T1000 (cell line): Measurements from ENCODE around the gene ZFP36L2.

Experiments used
- DNase-seq: peaks from one replicate; lab custom pipeline; 2025; ENCODE audit warnings: mixed read lengths; lab: John Stamatoyannopoulos, UW

Gene ZFP36L2

DNA sequence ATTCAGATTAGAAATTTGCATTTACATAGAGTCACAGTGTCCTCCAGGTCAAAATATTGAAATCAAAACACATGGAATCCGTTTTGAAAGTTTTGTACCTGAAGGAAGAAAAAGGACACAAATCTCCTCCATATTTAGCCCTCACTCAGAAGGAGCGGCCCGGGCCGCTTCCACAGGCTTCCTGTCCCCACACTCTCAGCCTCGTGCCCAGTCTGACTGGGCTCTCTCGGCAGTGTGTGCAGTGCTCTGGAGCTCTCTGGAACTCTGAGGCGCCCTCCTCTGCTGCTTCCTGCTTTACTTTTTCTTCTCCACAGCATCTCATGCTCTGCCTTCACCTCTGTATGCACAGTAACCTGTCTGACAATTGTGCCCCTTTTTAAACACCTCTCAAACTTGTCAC, 22.2 kb upstream of the ZFP36L2 start:
- no peak for DNase-seq

DNA sequence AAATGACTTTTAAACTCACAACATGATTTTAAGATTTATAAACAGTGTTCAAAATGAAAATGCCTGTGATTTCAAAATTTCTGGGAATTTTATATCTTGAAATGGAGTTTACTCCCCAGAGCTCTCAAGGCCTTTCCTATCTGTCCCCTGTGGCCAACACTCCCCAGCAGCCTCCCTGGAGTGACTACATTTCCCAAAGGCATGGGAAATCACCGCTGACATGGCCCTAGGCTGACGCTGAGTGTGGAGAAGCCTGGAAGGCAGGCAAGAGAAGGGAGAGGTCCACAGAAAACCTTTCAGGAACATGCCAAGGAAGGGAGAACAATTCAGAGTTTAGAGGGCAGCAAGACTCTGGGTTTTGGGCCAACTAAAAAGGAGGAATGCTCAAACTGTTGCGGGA, 20.2 kb upstream of the ZFP36L2 start:
- DNase-seq: no peak

DNA sequence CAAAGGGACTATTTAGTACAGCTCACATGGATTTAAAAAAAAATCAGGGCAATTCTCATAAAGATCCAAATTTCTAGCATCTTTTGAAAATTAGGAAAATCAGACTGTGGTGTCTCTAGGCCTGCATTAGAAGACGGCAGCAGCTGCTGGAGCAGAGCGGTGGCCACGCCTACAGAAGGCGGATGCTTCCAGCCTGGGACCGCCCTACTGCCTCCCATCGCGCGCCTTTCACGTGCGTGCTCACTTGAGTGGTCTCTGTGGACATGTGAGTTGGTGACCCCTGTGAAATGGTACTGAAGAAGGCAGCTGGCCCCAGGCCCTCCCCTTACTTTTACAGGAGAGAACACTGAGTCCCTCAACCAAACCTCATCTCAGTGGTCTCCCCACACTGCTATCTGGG, 15.2 kb upstream of the ZFP36L2 start:
- DNase-seq: no peak

DNA sequence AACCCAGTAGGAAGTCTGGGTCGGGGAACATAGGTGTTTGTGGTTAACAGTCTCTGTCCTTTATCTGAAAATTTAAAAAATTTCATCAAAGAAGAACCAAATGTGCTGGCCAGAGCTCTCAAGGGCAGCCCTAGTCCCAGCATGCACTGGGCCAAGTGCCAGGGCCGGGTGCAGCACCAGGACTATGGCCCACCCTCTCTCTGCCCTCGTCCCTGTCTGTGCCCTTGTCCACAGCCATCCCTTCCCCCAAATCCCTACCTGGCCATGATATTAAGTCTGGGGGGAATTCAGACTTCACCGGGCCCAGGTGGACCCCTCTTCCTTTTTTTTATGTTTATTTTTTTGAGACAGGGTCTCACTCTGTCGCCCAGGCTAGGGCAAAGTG, 14.4 kb upstream of the ZFP36L2 start:
- no peak for DNase-seq

DNA sequence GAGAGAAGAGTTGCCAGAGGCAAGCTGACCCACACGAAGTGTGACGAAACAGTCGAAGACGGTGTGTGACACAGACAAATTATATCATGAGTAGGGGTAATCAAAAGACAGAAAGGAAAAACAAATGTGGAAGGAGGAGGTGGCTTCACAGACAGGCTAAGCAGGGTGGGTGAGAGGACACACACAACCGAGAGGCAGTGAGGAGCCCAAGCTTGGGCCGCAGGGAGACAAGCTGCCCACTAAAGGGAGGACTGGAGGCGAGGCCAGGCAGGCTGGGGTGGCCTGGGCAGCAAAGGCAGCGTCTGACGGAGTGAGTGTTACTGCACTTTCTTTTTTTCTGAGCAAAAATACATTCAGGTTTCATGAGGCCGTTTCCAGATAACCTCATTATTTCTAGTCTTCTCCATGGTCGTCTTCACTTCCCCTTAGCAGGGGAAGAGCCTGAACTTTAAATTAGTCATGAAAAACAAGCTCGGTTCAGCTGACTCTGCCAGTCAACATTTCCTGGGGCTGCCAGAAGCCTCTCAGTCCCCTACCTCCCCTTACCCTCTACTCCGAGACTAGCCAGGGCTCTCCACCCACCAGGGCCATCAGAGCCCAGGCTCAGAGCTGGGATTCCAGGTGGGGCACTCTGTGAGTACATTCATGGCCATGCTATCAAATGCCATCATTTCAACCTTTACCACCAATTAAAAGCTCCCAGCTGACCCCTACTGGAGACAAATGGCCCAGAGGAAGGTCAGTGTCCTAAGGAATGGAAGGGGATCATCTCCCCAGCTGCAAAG, 13.8 kb upstream of the ZFP36L2 start:
- DNase-seq: no peak

DNA sequence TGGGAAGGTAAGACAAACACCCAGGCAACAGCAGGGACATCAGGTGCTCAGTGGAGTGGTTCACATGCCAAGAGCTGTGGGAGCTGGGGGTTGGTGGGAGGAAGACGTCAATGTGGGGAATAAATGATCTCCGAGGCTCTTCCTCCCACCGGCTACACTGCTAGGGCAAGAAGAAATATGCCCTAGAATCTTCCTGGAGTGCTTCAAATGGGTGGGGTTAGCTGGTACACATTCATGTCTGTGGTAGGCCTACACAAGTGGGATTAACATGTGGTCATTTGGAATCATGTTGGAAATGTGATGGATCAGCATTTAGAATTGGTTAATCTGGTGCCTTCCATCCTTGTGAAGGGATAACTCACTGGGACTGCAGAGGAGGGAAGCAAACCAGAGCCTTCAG, 12.4 kb upstream of the ZFP36L2 start:
- DNase-seq: no peak

DNA sequence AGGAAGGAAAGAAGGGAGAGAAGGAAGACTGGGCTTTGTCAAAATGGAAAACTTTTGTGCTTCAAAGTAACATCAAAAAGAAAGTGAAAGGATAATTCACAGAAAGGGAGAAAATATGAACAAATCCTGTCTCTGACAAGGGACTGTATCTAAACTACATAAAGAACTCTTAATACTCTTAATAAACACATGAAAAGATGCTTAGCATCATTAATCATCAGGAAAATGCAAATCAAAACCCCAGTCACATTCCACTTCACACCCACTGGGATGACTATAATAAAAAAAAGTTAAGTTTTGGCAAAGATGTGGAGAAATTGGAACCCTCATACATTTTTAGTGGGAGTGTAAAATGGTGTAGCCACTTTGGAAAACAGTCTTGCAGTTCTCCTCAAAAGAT, 11.8 kb upstream of the ZFP36L2 start:
- DNase-seq: no peak

DNA sequence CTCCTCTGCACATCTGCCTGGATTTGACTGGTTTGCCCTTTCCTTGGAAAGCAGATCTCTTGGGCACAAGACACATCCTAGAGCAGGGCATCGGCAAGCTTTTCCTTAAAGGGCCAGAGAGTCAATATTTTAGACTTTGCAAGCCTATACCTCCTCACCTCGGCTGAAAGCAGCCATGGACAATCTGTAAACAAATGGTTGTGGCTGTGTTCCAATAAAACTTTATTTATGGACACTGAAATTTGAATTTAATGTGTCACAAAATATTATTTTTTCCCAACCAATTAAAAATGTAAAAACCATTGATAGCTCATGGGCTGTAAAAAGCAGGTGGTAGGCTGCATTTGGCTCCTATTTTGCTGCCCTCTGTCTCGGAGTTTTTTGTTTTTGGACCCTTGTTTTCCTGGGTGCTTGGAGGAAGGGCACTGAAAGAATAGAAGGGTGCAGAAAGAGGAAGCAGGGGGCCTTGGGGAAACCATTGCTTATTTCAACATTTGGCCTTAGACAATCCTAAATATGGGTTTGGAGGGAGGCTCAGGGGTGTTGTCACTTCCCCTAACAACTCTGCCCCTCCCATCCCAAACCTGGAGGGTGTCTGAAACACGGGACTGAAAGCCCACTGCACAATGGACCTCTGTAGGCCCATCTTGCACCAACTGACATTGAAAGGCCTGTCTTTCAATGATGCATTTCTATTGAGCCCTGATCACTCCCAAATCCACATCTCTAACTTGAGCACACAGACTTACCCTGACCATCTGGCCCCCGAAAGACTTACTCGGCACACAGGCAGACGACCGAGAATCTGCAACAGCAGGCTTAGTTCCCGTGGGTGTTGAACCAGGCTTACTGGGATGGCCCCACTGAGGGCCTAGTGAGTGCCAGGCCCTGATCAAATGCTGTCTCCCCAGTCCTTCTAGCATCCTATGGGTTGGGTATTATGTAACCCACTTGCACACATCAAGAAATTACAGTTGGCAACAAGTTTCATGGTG, 7.1 kb upstream of the ZFP36L2 start:
- no peak for DNase-seq

DNA sequence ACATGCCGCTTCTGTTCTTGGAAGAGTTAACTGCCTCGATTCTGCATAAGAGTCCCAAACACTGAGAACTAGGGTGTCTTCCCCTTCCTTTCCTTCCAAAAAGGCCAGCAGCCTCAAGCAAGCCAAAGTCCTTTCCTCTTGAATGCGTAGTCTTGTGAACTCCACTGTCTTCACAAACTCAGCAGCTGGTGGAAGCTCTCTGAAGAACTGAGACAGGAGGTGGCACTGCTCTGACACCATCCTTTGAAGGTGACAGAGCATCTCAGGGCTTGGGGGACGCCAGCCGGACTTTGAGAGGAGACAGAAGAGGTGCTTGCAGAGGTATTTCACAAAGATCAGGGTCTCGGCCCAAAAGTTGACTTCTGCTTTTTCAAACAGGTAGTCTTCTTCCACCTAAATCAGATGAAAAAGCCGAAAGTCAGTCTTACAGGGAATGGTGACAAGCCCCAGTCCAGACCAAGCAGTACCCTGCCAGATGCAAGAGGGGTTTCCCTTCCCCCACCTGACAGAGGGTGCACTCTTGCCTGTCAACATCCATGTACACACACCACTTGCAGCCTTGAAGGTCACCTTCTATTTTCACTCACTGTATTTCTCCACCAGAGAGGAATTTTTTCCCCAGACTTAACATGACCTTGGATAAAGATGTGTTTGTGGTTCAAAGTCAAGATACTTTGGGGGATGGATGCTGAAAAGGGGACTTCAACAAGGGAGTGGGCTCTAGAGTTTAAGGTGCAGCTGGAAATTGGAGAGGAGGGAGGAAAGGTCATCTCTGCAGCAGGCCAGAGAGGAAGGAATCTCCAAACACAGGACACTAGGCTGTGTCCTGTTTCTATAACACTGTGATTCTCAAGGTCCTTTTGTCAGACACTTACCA, 4.8 kb upstream of the ZFP36L2 start:
- no peak for DNase-seq

DNA sequence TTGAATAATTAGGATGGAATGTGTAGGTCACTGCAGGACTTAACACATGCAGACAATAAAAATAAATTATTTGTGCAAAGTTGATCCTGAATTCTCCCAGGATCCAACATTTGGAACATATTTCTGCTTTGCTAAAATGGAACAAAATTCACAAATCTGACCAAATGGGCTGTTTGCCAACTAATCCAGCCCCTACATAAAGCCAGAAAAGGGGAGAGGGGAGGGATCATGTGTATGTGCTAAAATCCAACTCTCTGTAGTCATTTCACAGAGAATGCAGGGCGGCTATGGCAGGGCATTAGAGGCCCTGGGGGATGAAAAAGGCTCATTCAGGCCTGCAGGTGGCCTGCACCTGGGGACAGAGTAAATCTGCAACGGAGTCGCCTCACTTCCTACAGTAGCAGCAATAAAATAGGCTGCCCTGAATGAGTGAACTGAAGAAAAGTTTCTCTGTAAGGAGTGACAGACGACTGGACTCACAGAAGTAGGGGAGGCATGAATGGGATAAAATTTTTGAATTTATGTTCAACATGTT, 4.0 kb upstream of the ZFP36L2 start:
- DNase-seq: no peak

DNA sequence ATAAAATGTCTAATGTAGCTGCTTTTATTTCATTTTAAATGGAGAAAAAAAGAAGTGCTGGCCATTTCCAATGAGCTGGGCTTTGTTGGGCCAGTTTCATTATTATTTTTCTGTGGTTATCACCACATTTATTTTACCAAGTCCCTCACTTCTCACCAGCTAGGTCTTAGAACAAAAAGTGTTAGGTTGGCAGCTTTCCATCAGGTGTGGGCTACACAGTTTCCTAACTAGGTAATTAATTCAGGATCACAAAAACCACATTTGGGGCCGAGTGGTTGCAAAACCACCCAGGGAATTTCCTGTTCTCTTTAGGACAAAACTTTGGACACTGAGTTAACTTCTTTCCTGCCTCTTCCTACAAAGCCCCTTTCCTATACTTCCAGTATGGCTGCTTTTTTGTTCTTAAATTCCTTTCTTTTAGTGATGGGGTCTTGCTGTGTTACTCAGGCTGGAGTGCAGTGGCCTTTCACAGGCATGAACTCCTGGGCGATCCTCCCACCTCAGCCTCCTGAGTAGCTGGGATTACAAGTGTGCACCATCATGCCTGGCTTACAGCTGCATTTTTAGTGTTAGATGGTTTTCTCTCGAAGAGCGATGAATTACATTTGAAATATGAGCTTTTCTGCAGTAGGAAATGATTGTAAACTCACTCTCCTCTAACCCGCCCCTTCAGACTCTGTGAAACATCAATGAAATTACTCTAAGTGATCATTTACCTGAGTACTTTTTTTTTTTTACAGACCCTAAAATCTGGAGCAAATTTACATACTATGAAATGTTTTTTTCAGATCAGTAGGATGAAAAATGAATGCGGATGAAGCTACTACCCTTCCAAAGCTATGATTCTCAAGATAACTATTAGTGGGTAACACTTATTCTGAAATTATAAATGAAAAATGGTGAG, 2.6 kb upstream of the ZFP36L2 start:
- no peak for DNase-seq

DNA sequence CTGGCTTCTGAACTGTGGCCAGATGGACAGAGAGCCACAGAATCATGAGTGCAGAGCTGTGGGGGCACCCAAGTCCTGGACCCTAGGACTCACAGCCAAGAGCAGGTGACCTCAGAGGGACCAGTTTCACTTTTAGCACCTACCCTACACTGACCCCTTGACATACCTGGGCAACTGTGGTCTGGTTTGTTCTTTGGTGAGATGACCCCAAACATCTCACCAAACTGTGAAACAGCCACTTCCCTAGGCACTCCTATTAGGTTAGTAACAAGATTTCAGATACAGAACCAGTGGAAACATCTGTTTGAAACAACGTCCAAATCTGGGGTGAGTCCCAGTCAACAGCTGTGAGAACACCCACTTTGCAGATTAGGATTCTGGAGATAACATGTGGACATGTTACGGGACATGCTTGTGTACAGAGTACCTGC, 1.9 kb upstream of the ZFP36L2 start:
- DNase-seq: no peak

DNA sequence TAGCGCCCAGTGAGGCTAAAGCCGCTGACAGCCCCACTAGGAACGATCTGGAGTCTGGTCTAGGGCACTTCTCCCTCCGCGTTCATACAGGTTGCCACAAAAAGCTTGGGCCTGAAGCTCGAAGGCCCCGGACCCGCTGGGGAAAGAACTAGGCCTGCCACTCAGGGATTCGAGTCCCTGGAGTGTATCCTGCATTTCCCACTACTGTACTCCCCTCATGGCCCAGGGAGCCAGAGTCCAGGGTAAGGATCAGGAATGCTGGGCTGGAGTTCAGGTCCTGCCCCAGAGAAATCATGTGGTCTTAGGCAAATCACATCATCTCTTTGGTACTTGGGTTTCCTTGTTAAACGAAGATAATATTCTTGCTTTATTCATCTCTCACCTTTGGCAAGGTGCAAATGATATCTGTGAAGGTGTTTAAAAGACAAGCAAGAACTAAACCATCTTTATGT, 1.4 kb upstream of the ZFP36L2 start:
- DNase-seq: no peak

DNA sequence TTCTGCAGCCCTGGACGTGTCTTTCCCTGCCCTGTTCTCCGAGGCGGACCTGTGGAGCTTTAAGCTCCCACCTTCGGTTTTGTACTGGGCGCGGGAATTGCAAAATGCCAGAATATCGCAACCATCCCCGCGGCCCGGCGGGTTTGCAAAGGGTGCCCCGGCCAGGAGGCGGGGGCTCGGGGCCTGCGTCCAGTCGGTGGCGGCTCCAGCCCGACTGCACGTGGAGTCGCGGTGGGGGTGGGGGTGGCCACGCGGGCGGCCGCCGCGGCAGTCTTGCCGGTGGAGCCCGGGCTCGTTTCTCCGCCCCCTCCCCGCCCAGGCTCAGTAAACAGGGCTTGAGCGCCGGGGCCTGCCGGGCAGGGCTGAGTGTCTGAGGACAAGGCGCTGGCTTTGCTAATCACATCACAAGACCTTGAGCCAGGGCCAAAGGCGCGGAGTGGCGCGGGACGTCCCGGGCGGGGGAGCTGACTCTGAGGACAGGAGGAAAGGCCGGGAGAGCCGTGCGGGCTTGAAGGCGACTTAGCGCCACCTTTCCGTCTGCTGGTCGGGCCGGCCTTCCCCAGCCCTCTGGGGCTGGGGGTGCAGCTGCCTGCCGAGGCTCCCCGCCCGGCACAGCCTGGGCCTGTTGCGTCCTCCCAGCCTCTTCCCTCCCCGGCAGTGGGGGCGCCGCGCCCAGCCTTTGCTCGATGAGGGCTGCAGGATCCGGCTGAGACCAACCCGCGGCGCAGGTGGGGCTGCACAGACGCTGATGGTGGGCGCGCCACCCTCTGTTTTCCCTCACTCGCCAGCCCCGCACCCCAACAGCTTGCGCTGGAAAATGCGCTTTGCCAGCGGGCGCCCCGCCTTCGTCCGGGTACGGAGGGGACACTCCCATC, 786 bp upstream of the ZFP36L2 start:
- DNase-seq: peak; percentile 68

DNA sequence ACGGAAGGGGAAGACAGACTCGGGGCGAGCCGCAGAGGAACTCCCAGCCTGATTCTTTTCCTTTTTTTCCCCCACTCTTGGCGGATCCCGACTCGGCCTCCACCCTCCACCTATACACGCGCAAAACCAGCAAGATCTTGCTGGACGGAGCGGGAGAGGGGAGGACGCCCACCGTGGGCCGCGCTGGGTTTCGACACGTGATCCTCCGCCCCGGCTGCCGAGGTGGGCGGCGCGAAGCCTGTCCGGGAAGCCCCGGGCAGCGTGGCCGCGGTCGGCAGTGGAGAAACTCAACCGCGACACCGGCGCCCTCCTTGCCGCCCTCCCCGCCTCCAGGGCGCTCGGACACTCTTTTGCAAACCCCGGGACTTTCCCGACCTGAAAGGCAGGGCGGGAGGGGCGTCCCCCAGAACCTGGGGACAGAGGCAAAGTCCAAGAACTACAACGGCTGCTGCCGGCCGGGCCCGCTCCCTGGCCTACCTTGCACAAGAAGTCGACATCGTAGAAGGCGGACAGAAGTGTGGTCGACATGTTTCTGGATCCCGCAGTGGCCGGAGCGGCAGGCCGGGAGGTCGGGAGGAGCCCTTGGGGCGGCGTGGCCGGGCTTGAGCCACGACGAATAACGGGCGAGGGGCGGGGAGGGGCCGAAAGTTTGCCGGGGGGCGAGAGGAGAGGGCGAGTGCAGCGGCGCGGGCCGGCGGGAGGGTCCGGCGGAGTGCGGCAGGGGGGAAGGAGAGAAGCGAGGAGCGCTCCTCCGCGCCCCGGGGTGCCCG, 433 bp downstream of the ZFP36L2 start:
- DNase-seq: peak; percentile 47

DNA sequence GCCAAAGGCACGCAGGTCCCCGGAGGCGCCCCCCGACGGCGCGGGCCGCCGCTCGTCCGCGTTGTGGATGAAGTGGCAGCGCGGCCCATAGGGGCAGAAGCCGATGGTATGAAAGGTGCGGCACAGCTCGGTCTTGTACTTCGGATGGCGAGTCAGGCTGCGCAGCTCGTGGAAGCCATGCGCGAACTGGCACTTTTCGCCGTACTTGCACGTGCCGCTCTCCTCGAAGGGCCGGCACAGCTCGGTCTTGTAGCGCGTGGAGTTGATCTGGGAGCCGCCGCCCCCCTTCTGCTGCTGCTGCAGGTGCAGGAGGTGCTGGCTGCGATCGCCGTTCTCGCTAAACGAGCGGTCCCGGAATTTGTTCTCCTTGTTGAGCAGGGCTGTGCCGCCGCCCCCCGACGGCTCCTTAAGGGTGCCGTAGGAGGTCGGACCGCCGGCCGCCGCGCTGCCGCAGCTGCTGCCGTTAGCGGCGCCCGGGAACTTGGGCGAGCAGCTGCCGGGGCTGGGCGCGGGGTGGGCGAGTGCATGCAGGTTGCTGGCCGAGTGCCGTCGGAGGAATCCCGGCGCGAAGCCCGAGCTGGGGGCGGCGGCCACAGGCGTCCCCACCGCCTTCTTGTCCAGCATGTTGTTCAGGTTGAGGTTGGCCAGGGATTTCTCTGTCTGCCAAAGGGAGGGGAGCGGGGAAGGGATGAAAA, 1.2 kb downstream of the ZFP36L2 start:
- DNase-seq: peak; percentile 45

DNA sequence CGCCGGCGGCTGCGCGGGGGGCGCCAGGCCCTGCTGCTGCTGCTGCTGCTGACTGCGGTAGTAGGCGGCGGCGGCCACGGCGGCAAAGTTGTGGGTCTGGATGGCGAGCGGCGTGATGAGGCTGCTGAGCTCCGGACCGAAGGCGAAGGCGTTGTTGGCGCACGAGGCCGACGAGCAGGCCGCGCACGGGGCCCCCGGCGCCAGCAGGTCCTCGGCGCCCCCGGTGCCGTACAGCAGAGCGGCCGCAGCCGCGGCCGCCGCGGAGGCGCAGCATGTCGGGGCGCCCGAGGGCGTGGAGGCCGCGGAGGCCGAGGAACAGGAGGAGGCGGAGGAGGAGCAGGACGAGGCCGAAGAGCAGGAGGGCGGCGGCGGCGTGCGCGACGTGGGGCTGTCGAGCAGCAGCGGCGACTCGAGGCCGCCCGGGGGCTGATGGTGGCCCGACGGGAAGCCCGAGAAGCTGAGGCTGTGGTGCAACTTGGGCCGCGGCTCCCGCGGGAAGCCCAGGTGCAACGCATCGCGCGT, 1.8 kb downstream of the ZFP36L2 start:
- DNase-seq: peak; percentile 40

DNA sequence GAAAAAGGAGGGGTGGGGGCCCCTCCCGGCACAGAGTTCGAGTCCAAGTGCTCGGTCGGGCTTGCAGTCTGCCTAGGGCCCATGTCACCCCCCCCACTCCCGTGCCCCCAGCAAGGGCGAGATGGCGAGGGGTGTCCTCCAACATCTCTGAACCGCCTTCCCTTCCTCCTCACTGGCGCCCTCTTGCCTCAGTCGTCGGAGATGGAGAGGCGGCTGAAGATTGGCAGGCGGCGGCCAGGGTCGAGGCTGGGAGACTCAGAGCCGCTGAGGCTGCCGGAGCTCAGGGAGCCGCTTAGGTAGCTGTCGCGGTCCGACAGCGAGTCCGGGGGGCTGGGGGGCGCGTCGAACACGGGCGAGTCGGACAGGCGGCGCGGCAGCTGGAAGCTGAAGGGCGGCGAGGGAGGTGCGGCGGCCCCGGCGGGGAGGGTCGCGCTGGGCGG, 2.3 kb downstream of the ZFP36L2 start:
- peak; percentile 46 for DNase-seq
